22Rv1 (cell line): ENCODE measurements around the gene NRP2.

Source experiments
- CTCF ChIP-seq: fragments of 450-650 bp; IDR thresholded peaks from 2 replicates; pipeline ENCODE4 v1.5.1; 2017; ENCODE audit warnings: mild to moderate bottlenecking
- ZFX ChIP-seq: fragments of 450-650 bp; IDR thresholded peaks from 2 replicates; pipeline ENCODE4 v1.6.1; 2017; ENCODE audit warnings: antibody characterized with exemption, borderline replicate concordance

- TF ChIP-seq CTCF = no peak
- TF ChIP-seq ZFX = no peak
Measured at GRCh38 chr2:205802065-205802464, 119.8 kb downstream of the NRP2 start.
